A549 treated with Hydrocortisone at 1 μM for 4 hours (cell line): ENCODE data around the gene OR8S1. TPM values are rescaled to one million over a fixed set of nuclear protein-coding genes. Genes with fewer than 3 reads are reported as not detected.

Source experiments
- total RNA-seq: library from RNA; stranded (reverse); fragments of 200-300 nt; extraction: Qiagen RNA extraction; gene quantifications from 5 replicates; pipeline ENCODE4 v1.2.3, GENCODE V29; 2022

Gene OR8S1, protein sequence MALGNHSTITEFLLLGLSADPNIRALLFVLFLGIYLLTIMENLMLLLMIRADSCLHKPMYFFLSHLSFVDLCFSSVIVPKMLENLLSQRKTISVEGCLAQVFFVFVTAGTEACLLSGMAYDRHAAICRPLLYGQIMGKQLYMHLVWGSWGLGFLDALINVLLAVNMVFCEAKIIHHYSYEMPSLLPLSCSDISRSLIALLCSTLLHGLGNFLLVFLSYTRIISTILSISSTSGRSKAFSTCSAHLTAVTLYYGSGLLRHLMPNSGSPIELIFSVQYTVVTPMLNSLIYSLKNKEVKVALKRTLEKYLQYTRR
- total RNA-seq = not detected in 5 replicates

GRCh38 chr12:48525332-48525731 lies at the start of gene OR8S1:
TSS of gene OR8S1 (plus strand) at chr12:48525632. CDS start at chr12:48525632, 0 bp downstream.

DNA sequence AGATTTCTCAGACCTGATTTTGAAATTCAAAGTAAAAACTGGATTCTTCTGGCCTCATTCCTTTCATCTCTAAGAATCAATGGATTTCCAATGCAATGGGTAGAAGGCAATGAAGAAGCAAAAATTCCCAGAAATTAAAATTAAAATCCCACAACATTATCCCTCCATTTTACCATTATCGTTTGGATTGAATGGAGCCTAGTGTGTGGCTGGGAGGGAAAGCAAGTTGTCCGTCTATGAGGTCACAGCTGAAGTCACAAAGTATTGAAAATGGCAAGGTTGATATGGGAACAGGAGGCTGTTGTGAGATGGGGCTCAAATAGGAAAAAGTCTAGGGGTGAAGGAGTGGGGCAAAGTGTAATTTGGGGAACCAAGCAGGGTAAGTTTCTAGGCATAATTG lies 43.2 kb upstream of the OR8S1 start, which contains the start of gene C12orf54:
Gene C12orf54, plus strand, starts transcription at position 301 of the 400 bp plus-strand sequence. CDS start 799 bp downstream, outside the sequence.

DNA sequence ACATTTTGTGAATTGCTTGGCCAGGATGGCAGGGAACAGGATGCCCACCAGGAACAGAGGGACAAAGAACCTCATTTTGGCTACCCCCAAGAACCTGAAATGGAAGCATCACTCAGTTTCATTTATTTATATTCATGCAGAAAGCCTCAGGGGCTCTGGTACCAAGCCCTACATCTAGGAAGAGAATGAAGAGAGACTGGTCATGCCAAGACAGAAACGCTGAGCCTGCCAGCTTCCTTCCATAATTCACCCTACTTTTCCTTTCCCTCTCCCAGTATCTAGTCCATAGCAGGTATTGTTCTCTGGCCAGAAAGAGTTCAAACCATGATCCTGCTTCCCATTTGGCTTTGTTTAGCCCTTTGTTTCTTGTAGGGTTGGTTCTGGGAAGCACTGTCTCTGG lies 44.5 kb downstream of the OR8S1 start, which contains the start of gene LALBA:
Gene LALBA, minus strand, starts transcription at position 101 of the 400 bp plus-strand sequence. Its CDS starts 26 bp downstream, at position 75.

Other genes starting within 250 kb of the OR8S1 start
- gene ZNF641, start 174.7 kb upstream of the OR8S1 start, total RNA-seq = 4.9 to 6.7 TPM (median 6.0 TPM) in 5 replicates
- gene ANP32D, start 53.1 kb upstream of the OR8S1 start, total RNA-seq = not detected in 5 replicates
- not detected in 5 replicates for gene C12orf54, start 43.1 kb upstream of the OR8S1 start, total RNA-seq
- gene LALBA, start 44.4 kb downstream of the OR8S1 start, total RNA-seq = not detected in 5 replicates
- 37.8 to 53.0 TPM (median 38.5 TPM) in 5 replicates for gene KANSL2, start 156.6 kb downstream of the OR8S1 start, total RNA-seq
- 11.6 to 16.9 TPM (median 13.6 TPM) in 5 replicates for gene CCNT1, start 191.1 kb downstream of the OR8S1 start, total RNA-seq